Aorta (tissue), 5 donors: Measurements from ENCODE around the gene IL6ST. TPM values are rescaled to one million over a fixed set of nuclear protein-coding genes. Genes with fewer than 3 reads are reported as not detected.

Source experiments
- ATAC-seq: fragments of 200-7000 bp; cut with Tn5 transposase; one replicate; pipeline ENCODE4 v1.9.1; 2022; ENCODE audit warnings: moderate library complexity; ENCODE audit not compliant: low FRiP score
- DNase-seq, 2 donors: peaks; one replicate each; pipeline ENCODE4 v3.0.0-alpha.2; 2020
- H3K27ac ChIP-seq, 2 donors: one replicate each; pipeline ENCODE4 v1.5.1; 2013; ENCODE audit warnings: low read length in 2 of 2, mild to moderate bottlenecking in 2 of 2, moderate library complexity in 2 of 2, control low read depth in 1 of 2, inconsistent platforms in 1 of 2, low read depth in 1 of 2
- H3K27me3 ChIP-seq, 2 donors: one replicate each; pipeline ENCODE4 v1.6.1; 2013; ENCODE audit warnings: control low read depth in 1 of 2, low read length in 1 of 2, mild to moderate bottlenecking in 1 of 2, moderate library complexity in 1 of 2; ENCODE audit not compliant: insufficient read depth in 2 of 2, control insufficient read depth in 1 of 2
- H3K36me3 ChIP-seq, 2 donors: one replicate each; pipeline ENCODE4 v1.6.1; 2013; ENCODE audit warnings: control low read depth in 1 of 2, low read length in 1 of 2, mild to moderate bottlenecking in 1 of 2; ENCODE audit not compliant: insufficient read depth in 2 of 2, control insufficient read depth in 1 of 2
- H3K4me1 ChIP-seq, 2 donors: one replicate each; pipeline ENCODE4 v1.6.1; 2013; ENCODE audit warnings: low read length in 2 of 2, control low read depth in 1 of 2, mild to moderate bottlenecking in 1 of 2, moderate library complexity in 1 of 2; ENCODE audit not compliant: insufficient read depth in 2 of 2, control insufficient read depth in 1 of 2
- H3K4me3 ChIP-seq, 2 donors: one replicate each; pipeline ENCODE4 v1.5.1; 2013; ENCODE audit warnings: low read length in 2 of 2, control low read depth in 1 of 2, mild to moderate bottlenecking in 1 of 2
- H3K9me3 ChIP-seq: one replicate; pipeline ENCODE4 v1.6.1; 2013; ENCODE audit warnings: mild to moderate bottlenecking, low read length; ENCODE audit not compliant: control insufficient read depth
- WGBS, 2 donors: extraction: QIAGEN DNeasy Blood & Tissue Kit; methylation state at CpG; one replicate each; pipeline ENCODE4 v1.1.7; 2013; 5-methylcytosine and 5-hydroxymethylcytosine counted together
- intact Hi-C, 2 donors: fragments of 100-400 bp; cut with DNase I; formaldehyde crosslinking; loops; one replicate each; pipeline versions ENCODE4 v1.14.2 to v1.15.0; 2022
- polyA plus RNA-seq, 2 donors: library from polyadenylated mRNA; stranded (reverse); fragments of 200-250 nt; gene quantifications; one replicate each; pipeline ENCODE4 v1.2.3, GENCODE V29; 2013
- total RNA-seq, 2 donors: library from RNA; stranded (reverse); fragmentation: NEBNext Ultra II Directional; extraction: Animal tissue kit (Norgen Biotek cat#: 25700); gene quantifications; one replicate each; pipeline ENCODE4 v1.2.1, GENCODE V29; 2021
- donor health status: healthy with polysubstance abuse.
- donor health status: Bipolar disorder and iron deficiency.
- donor health status: DM: no; HTN: no; CAD: no.
- donor health status: DM: no; HTN: no; CAD: no.
- donor health status: DM: yes; HTN: yes; CAD: no.

The IL6ST gene
- total and polyA plus RNA-seq, 4 donors, result 59.0 to 370 (median 213) TPM

DNA sequence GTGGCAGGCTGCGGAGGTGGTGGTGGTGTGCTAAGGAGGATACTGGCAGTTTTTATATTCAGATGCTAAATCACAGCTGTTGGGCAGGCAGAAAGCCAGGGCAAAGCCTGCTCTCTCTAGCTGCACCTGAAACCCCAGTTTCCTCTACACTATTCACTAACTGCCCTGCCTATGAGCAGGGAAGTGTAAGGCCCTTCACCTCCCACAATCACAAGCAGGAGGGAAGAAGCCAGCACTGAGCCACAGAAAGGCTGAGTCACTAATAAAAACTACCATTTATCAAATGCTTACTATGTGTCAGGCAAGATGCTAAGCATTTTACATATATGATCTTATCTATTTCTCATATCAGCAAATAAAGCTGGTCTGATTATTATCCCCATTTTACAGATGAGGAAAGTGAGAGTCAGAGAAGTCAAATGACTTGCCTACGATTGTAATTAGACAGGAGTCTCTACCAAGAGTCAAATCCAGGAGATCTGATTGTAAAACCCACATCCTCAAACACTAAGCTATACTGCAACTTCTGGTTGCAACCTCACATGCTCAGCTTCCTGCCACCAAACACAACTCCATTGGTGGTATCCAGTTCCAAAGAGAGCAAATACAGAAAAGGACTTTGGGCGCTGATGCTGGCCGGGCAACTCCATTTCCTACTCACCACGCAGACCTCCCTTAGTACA is 17.7 kb upstream of the IL6ST start:
- 91 to 93% methylated on average over 5 of the region's 5 CpGs for WGBS, 2 donors
- Histone ChIP-seq H3K9me3 (no peaks in the 10 kb centered on the region), H3K27me3 (no peaks in the 10 kb centered on the region), H3K4me1 (no peaks in the 10 kb centered on the region), H3K27ac (no peak overlapping the region), H3K4me3 (no peak overlapping the region), H3K36me3 (no peaks in the 10 kb centered on the region)
- DNase-seq (no peak), ATAC-seq (no peak)
- intact Hi-C loops, result no loop called here

DNA sequence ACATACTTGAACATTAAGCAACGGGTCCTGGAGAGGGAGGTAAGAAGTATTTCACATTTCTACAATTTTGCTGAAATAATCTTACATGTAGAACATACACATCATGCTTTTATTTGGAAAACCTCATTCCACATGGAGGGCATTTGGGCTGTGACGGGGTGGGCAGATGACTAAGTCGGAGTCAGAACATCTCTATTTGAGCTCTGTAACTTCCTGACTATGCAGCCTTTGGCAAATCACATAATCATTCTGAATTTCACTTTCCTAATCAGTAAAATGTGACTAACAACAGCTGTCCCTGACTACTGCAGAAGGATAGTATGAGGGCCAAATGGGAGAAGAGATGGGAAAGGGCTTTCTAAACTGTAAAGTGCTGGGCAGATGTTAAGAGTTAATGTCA is 17.1 kb upstream of the IL6ST start:
- intact Hi-C loops, result no loop called here
- H3K4me1 ChIP-seq, result no peaks in the 10 kb centered on the region
- no peaks in the 10 kb centered on the region for H3K36me3 ChIP-seq
- DNase-seq, result no peak
- WGBS, 2 donors, result 66 to 71% methylated on average over 3 of the region's 3 CpGs
- H3K4me3 ChIP-seq, result no peak overlapping the region
- H3K27ac ChIP-seq, result no peak overlapping the region
- no peak for ATAC-seq
- H3K27me3 ChIP-seq, result no peaks in the 10 kb centered on the region
- no peaks in the 10 kb centered on the region for H3K9me3 ChIP-seq

DNA sequence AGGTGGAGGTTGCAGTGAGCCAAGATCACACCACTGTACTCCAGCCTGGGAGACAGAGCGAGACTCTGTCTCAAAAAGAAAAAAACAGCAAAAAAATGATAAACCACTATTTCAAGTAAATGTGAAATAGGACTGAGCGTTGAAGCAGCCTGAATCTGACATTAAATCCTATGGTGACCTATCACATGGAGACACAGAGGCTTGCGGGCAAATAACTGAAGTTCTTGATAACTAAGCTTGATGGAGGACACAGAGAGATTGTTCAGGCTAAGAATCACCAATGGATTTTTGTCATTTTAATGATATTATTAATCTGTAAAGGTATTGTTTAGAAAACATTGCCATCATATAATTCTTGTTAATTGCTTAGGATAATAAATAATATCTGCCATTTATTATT is 15.7 kb upstream of the IL6ST start:
- intact Hi-C loops, result no loop called here
- DNase-seq, result no peak
- WGBS, 2 donors, result 93 to 100% methylated on average over 3 of the region's 3 CpGs
- Histone ChIP-seq H3K27ac (no peak overlapping the region), H3K27me3 (no peaks in the 10 kb centered on the region), H3K4me3 (no peak overlapping the region), H3K9me3 (no peaks in the 10 kb centered on the region), H3K4me1 (no peaks in the 10 kb centered on the region), H3K36me3 (no peaks in the 10 kb centered on the region)
- no peak for ATAC-seq

DNA sequence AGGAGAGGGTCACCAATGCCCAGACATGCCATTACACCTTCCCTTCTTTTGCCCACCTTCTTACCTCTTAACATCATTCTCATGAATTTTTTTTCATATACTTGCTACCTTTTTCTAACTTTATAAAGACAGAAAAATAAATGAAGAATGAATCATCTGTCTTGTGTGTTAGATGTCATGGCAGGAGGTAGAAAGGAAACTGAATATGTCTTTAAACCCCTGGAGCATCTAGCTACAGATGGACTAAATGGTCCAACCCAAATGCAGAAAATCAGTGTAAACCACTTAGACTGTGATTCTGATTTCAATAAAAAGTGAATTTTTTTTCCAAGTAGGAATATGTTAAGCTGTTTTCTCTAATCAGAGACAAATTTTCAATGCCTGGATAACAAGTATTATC is 11.8 kb upstream of the IL6ST start:
- Histone ChIP-seq H3K27me3 (no peaks in the 10 kb centered on the region), H3K27ac (no peak overlapping the region), H3K36me3 (no peaks in the 10 kb centered on the region), H3K4me1 (no peaks in the 10 kb centered on the region), H3K4me3 (no peak overlapping the region), H3K9me3 (no peaks in the 10 kb centered on the region)
- intact Hi-C loops, result no loop called here
- DNase-seq (no peak), ATAC-seq (no peak)

DNA sequence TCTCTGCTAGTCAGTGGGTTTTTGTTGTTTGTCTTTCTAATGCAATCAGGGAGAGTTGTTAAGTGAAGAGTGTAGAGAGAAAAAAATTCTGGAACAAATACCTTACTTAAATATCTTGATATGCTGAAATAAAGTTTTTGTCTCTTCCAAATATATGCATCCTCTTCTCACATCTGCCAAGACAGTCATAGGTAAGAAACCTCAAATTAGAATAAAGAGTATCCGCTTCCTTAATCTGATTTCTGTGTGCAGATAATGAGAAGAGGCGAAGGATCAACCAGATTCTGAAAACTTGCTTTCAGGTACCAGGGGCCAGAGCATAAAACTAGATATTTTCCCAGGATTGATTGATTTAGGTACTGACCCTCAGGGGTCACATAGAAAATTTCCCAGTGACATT is 11.3 kb upstream of the IL6ST start:
- Histone ChIP-seq H3K9me3 (no peaks in the 10 kb centered on the region), H3K4me3 (no peak overlapping the region), H3K36me3 (no peaks in the 10 kb centered on the region), H3K27ac (no peak overlapping the region), H3K4me1 (no peaks in the 10 kb centered on the region), H3K27me3 (no peaks in the 10 kb centered on the region)
- no peak for DNase-seq
- intact Hi-C loops, result no loop called here
- 96 to 99% methylated on average over 2 of the region's 2 CpGs for WGBS, 2 donors
- no peak for ATAC-seq

DNA sequence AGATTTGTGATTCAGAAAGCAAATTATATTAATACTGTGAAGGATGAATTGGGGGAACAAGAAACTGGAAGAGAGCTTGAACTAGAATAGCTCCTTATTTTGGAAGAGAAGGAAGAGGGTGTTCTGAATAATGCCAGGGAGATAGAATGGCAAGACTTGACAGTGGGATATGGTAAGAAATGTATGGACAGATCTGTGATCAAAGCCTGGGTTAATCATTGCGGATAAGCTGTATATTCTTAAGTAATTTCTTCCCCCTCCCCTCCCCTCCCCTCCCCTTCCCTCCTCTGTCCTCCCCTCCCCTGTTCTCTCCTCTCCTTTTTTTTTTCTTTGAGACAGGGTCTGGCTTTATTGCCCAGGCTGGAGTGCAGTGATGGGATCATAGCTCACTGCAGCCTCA is 10.1 kb upstream of the IL6ST start:
- intact Hi-C loops, result no loop called here
- no peak overlapping the region for H3K27ac ChIP-seq
- H3K9me3 ChIP-seq, result no peaks in the 10 kb centered on the region
- ATAC-seq, result no peak
- H3K27me3 ChIP-seq, result no peaks in the 10 kb centered on the region
- no peaks in the 10 kb centered on the region for H3K4me1 ChIP-seq
- DNase-seq, result no peak
- no peak overlapping the region for H3K4me3 ChIP-seq
- WGBS, 2 donors, result 93 to 98% methylated on average over 1 of the region's 1 CpG
- no peaks in the 10 kb centered on the region for H3K36me3 ChIP-seq

DNA sequence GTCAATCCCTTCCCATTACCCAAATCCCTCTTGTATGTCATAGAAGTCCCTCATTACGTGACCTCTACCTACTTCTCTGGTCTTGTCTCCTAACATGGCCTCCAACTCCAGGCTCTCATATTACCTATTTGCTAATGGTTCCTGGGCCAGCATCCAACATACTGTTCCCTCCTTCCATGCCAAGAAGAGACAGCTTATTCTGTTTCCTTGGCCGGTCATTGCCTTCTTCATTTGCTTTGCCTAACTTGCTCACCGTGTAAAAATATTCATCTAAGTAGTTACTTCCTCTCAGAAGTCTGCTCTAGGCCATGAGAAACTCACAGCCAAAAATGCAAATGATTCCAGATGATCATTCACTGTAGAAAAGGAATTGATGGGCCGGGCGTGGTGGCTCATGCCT is 8.9 kb upstream of the IL6ST start:
- ATAC-seq, result no peak
- WGBS, 2 donors, result 82 to 86% methylated on average over 5 of the region's 5 CpGs
- H3K27ac ChIP-seq, result no peak overlapping the region

DNA sequence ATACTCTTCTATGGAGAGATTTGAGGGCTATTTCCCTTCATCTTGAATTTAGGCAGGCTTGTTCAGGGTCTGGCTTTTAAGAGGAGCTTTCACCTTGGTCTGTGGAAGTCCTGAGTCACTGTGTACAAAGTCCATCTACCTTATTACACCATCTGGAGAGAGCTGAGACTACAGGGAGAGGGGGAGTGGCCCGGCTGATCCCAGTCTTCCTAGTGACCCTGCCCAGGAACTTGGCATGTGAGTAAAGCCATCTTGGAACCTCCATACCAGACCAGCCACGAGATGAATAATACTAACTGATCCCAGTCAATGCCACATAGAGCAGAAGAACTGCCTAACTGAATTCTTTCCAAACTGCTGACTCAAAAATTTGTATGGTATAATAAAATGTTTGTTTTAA is 8.4 kb upstream of the IL6ST start:
- no peak overlapping the region for H3K27ac ChIP-seq
- no peaks in the 10 kb centered on the region for H3K4me1 ChIP-seq
- H3K36me3 ChIP-seq, result no peaks in the 10 kb centered on the region
- ATAC-seq (no peak), DNase-seq (no peak)
- no peak overlapping the region for H3K4me3 ChIP-seq
- 60 to 70% methylated on average over 2 of the region's 2 CpGs for WGBS, 2 donors
- H3K27me3 ChIP-seq, result no peaks in the 10 kb centered on the region
- intact Hi-C loops, result no loop called here
- H3K9me3 ChIP-seq, result no peaks in the 10 kb centered on the region

More for the DNA sequence above, 8.9 kb upstream of the IL6ST start:
- no peaks in the 10 kb centered on the region for H3K4me1 ChIP-seq
- H3K27me3 ChIP-seq, result no peaks in the 10 kb centered on the region
- no peaks in the 10 kb centered on the region for H3K36me3 ChIP-seq
- no peaks in the 10 kb centered on the region for H3K9me3 ChIP-seq
- no peak overlapping the region for H3K4me3 ChIP-seq
- intact Hi-C loops, result no loop called here
- DNase-seq, result no peak

DNA sequence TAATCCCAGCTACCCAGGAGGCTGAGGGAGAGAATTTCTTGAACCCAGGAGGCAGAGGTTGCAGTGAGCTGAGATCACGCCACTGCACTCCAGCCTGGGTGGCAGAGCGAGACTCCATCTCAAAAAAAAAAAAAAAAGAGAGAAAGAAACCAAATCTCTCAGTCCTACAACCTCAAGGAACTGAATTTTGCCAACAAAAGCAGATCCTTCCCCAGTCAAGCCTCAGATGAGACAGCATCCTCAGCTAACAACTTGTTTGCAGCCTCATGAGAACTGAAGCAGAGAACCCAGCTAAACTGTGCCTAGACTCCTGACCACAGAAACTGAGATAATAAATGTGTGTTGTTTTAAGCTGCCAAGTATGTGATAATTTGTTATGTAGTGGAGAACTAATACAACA is 7.5 kb upstream of the IL6ST start:
- 91 to 94% methylated on average over 1 to 2 of the region's 2 CpGs for WGBS, 2 donors

More for the DNA sequence above, 7.5 kb upstream of the IL6ST start:
- Histone ChIP-seq H3K4me1 (no peaks in the 10 kb centered on the region), H3K27me3 (no peaks in the 10 kb centered on the region), H3K36me3 (no peaks in the 10 kb centered on the region), H3K27ac (no peak overlapping the region), H3K4me3 (no peak overlapping the region), H3K9me3 (no peaks in the 10 kb centered on the region)
- ATAC-seq (no peak), DNase-seq (no peak)
- intact Hi-C loops, result no loop called here
